ENCODE measurements around the gene PAK4.

PAK4 gene

GRCh38 chr19:39165857-39166256 lies 40.3 kb downstream of the PAK4 start:
- DNase-seq (ENCODE audit: low spot score): no peak

GRCh38 chr19:39166571-39167391 lies 41.2 kb downstream of the PAK4 start:
- no peak for DNase-seq (ENCODE audit: low spot score)

GRCh38 chr19:39167461-39168257 lies 42.1 kb downstream of the PAK4 start:
- no peak for DNase-seq (ENCODE audit: low spot score)

GRCh38 chr19:39168258-39169142 lies 42.9 kb downstream of the PAK4 start:
- no peak for DNase-seq (ENCODE audit: low spot score)

- no peak for DNase-seq (ENCODE audit: low spot score)
Observed at GRCh38 chr19:39169143-39169810, 43.7 kb downstream of the PAK4 start.

GRCh38 chr19:39170386-39171231 lies 45.0 kb downstream of the PAK4 start:
- DNase-seq (ENCODE audit: low spot score): no peak

GRCh38 chr19:39171479-39172465 lies 46.2 kb downstream of the PAK4 start:
- DNase-seq (ENCODE audit: low spot score): no peak

GRCh38 chr19:39172700-39173501 lies 47.3 kb downstream of the PAK4 start:
- DNase-seq (ENCODE audit: low spot score): no peak

GRCh38 chr19:39173502-39173991 lies 48.0 kb downstream of the PAK4 start:
- DNase-seq (ENCODE audit: low spot score): no peak

- no peak for DNase-seq (ENCODE audit: low spot score)
Observed at GRCh38 chr19:39174142-39174541, 48.6 kb downstream of the PAK4 start.

- no peak for DNase-seq (ENCODE audit: low spot score)
Observed at GRCh38 chr19:39174558-39175544, 49.3 kb downstream of the PAK4 start.

- no peak for DNase-seq (ENCODE audit: low spot score)
Observed at GRCh38 chr19:39175564-39175963, 50.0 kb downstream of the PAK4 start.

GRCh38 chr19:39177110-39177699 lies 51.6 kb downstream of the PAK4 start:
- no peak for DNase-seq (ENCODE audit: low spot score)

GRCh38 chr19:39177736-39178135 lies 52.1 kb downstream of the PAK4 start:
- no peak for DNase-seq (ENCODE audit: low spot score)

GRCh38 chr19:39178296-39179006 lies 52.9 kb downstream of the PAK4 start:
- no peak for DNase-seq (ENCODE audit: low spot score)

GRCh38 chr19:39179754-39180153 lies 54.2 kb downstream of the PAK4 start:
- no peak for DNase-seq (ENCODE audit: low spot score)

Data from activated CD4-positive, alpha-beta T cell treated with anti-CD3 and anti-CD28 coated beads, Interleukin-2, Interleukin-4, amounts not matched to agents 100 ng/mL and 50 ng/mL, durations not matched to agents 16 hours and 8 hours (primary cell).